ENCODE data around the gene TMEM14B.
"Not testable (repeated sequence)": the region's sequence is repeated elsewhere in the genome, so short reads cannot be mapped to it uniquely, and the experiment has no call there.

The TMEM14B gene

GRCh38 chr6:10720265-10720959, 27.2 kb upstream of the TMEM14B start:
- no peak overlapping the region for H3K4me2 ChIP-seq
- no peaks in the 10 kb centered on the region for H4K20me1 ChIP-seq (ENCODE audit: insufficient read depth)

GRCh38 chr6:10720960-10721849, 26.4 kb upstream of the TMEM14B start:
- H3K4me2 ChIP-seq; H3K9ac ChIP-seq; H3K79me2 ChIP-seq (ENCODE audit: insufficient read depth, low read depth); H2AFZ ChIP-seq (ENCODE audit: low read depth); H3K4me3 ChIP-seq (IDR thresholded peaks at IDR 0.05; ENCODE audit: insufficient read depth, low read depth, low read length); H3K36me3 ChIP-seq (ENCODE audit: insufficient read depth); H3K27me3 ChIP-seq (ENCODE audit: insufficient read depth, low read depth); H3K27ac ChIP-seq; H4K20me1 ChIP-seq (ENCODE audit: insufficient read depth): not testable (repeated sequence)
- peaks cover 37% of the 10 kb centered on the region for H3K4me1 ChIP-seq (ENCODE audit: low read depth, poor library complexity, severe bottlenecking)

More at GRCh38 chr6:10720265-10720959, 27.2 kb upstream of the TMEM14B start:
- no peak overlapping the region for H3K4me3 ChIP-seq (IDR thresholded peaks at IDR 0.05; ENCODE audit: insufficient read depth, low read depth, low read length)
- H3K79me2 ChIP-seq (ENCODE audit: insufficient read depth, low read depth): peaks cover 4% of the 10 kb centered on the region; the same call in 1 of the 2 replicates
- TF ChIP-seq CTCF (conservative IDR thresholded peaks at IDR 0.05; ENCODE audit: low read depth, low read length): no peak
- H3K36me3 ChIP-seq (ENCODE audit: insufficient read depth): no peaks in the 10 kb centered on the region
- no peaks in the 10 kb centered on the region for H3K27me3 ChIP-seq (ENCODE audit: insufficient read depth, low read depth)
- peaks cover 43% of the 10 kb centered on the region for H3K4me1 ChIP-seq (ENCODE audit: low read depth, poor library complexity, severe bottlenecking)
- no peak overlapping the region for H2AFZ ChIP-seq (ENCODE audit: low read depth)
- H3K27ac ChIP-seq: peak overlapping the region; percentile 76
- H3K9ac ChIP-seq: no peak overlapping the region

- no peaks in the 10 kb centered on the region for H4K20me1 ChIP-seq (ENCODE audit: insufficient read depth)
- no peak for TF ChIP-seq CTCF (conservative IDR thresholded peaks at IDR 0.05; ENCODE audit: low read depth, low read length)
- H3K4me2 ChIP-seq: peak overlapping the region; percentile 85
- H3K79me2 ChIP-seq (ENCODE audit: insufficient read depth, low read depth): peaks cover 4% of the 10 kb centered on the region; the same call in 1 of the 2 replicates
- no peaks in the 10 kb centered on the region for H3K36me3 ChIP-seq (ENCODE audit: insufficient read depth)
- H2AFZ ChIP-seq (ENCODE audit: low read depth): peak overlapping the region; percentile 72
- peak overlapping the region; percentile 46 for H3K27ac ChIP-seq
- peak overlapping the region; percentile 75; the same call in 1 of the 2 replicates for H3K9ac ChIP-seq
- no peak overlapping the region for H3K4me3 ChIP-seq (IDR thresholded peaks at IDR 0.05; ENCODE audit: insufficient read depth, low read depth, low read length)
- H3K27me3 ChIP-seq (ENCODE audit: insufficient read depth, low read depth): no peaks in the 10 kb centered on the region
- peaks cover 37% of the 10 kb centered on the region for H3K4me1 ChIP-seq (ENCODE audit: low read depth, poor library complexity, severe bottlenecking)
Observed at GRCh38 chr6:10721850-10722569, 25.6 kb upstream of the TMEM14B start.

GRCh38 chr6:10722570-10722819, 25.1 kb upstream of the TMEM14B start:
- Histone ChIP-seq H3K27ac (peak overlapping the region; percentile 46), H3K27me3 (ENCODE audit: insufficient read depth, low read depth) (no peaks in the 10 kb centered on the region), H3K4me1 (ENCODE audit: low read depth, poor library complexity, severe bottlenecking) (peaks cover 37% of the 10 kb centered on the region), H4K20me1 (ENCODE audit: insufficient read depth) (no peaks in the 10 kb centered on the region), H3K79me2 (ENCODE audit: insufficient read depth, low read depth) (peaks cover 4% of the 10 kb centered on the region; the same call in 1 of the 2 replicates), H3K4me2 (peak overlapping the region; percentile 85), H3K4me3 (IDR thresholded peaks at IDR 0.05; ENCODE audit: insufficient read depth, low read depth, low read length) (no peak overlapping the region), H2AFZ (ENCODE audit: low read depth) (peak overlapping the region; percentile 72), H3K9ac (peak overlapping the region; percentile 75), H3K36me3 (ENCODE audit: insufficient read depth) (no peaks in the 10 kb centered on the region)
- TF ChIP-seq CTCF (conservative IDR thresholded peaks at IDR 0.05; ENCODE audit: low read depth, low read length): no peak
